HG02870 (cell line): ENCODE results near the gene DMWD.

Experiments
- ATAC-seq: cut with Tn5 transposase; IDR thresholded peaks from one replicate; pipeline ENCODE4 v1.9.1; 2021; ENCODE audit warnings: mild to moderate bottlenecking, moderate library complexity; ENCODE audit not compliant: unreplicated experiment

Gene DMWD, protein sequence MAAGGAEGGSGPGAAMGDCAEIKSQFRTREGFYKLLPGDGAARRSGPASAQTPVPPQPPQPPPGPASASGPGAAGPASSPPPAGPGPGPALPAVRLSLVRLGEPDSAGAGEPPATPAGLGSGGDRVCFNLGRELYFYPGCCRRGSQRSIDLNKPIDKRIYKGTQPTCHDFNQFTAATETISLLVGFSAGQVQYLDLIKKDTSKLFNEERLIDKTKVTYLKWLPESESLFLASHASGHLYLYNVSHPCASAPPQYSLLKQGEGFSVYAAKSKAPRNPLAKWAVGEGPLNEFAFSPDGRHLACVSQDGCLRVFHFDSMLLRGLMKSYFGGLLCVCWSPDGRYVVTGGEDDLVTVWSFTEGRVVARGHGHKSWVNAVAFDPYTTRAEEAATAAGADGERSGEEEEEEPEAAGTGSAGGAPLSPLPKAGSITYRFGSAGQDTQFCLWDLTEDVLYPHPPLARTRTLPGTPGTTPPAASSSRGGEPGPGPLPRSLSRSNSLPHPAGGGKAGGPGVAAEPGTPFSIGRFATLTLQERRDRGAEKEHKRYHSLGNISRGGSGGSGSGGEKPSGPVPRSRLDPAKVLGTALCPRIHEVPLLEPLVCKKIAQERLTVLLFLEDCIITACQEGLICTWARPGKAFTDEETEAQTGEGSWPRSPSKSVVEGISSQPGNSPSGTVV

GRCh38 chr19:45792470-45793177, at the start of gene DMWD:
TSS of gene DMWD (minus strand) at chr19:45792845. CDS start at chr19:45792756, 89 bp downstream.
- peak; percentile 91 for ATAC-seq

DNA sequence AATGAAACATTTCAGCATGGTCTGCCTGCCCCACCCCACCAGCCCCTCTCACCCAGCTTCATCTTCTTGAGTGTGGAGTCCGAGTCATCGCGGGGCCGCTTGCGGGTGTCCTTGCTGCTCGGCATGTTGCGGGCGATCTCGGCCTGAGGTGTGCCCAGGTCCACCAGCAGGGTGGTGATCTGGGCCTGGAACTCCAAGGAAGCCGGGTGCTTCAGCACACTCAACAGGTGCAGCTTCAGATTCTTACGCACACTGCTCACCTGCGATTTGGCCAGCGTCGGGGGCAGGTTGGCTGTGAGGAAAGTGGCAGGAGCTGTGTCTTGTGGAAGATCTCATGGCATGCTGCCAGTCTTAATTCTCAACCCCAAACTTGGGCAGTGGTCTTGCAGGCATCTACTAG, 49.6 kb upstream of the DMWD start:
- no peak for ATAC-seq

DNA sequence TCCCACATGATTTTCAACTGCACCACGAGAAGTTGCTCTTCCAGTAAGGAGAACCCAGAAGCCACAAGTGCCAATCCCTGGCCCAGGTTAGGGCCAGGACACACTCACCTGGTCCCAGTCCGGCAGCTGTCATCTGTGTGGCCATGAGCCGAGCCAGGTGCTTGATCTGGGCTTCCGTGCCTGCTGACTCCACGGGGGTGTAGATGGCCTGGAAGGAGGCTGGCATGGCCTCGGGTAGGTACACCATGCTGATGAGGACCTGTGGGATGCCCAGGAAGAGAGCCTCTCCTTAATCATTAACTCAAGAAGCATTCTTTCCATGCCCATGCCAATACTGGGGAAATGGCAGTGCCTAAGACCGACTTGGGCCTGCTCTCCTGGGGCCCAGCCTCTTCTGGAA, 42.3 kb upstream of the DMWD start:
- no peak for ATAC-seq

GRCh38 chr19:45828945-45829344, 36.3 kb upstream of the DMWD start:
- no peak for ATAC-seq

DNA sequence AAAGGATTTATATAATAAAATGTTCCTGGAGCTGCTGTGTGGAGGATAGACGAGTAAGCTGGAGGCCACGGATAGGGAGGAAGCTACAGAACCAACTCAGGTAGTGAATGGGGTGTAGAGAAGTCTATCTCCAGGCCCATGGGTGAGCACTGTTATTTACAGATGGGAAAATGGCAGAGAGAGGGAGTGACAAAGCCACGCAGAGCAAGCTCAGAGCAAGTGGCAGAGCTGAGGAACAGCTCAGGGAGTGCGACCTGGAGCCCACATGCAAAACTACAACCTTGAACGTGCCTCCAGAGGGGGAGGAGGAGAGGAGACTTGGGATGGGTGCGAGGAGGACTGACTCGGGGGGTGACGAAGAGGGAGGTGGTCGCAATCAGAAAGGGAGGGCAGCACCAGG, 35.9 kb upstream of the DMWD start:
- no peak for ATAC-seq

DNA sequence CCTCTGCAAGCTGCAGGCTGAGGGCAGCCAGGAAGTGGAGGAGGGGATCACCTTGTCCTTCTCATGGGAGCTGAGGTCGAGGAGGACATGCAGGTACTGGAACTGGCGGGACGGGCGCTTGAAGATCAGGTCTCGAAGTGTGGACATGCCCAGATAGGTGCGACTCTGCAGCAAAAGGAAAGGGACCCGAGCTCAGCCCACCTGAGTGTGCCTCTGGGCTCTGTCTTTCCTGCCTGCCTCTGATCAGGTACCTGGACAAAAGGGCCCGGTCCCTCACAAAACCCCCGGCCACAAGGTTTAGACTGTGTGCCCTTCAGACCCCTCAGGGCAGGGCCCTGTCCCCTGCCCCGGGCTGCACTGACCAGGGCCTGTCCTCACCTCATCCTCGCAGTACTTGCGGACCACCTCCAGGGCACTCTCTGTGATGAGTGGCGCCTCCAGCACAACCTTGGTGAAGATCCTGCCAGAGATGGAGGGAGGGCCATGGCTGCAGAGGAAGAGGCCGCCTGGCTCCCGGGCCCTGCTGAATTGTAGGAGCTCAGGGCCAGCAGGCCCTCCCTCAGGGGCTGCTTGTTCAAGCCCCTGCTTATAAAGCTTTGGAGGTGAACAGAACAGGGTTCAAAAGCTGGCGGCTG, 34.9 kb upstream of the DMWD start:
- no peak for ATAC-seq

GRCh38 chr19:45826934-45827333, 34.3 kb upstream of the DMWD start:
- no peak for ATAC-seq

DNA sequence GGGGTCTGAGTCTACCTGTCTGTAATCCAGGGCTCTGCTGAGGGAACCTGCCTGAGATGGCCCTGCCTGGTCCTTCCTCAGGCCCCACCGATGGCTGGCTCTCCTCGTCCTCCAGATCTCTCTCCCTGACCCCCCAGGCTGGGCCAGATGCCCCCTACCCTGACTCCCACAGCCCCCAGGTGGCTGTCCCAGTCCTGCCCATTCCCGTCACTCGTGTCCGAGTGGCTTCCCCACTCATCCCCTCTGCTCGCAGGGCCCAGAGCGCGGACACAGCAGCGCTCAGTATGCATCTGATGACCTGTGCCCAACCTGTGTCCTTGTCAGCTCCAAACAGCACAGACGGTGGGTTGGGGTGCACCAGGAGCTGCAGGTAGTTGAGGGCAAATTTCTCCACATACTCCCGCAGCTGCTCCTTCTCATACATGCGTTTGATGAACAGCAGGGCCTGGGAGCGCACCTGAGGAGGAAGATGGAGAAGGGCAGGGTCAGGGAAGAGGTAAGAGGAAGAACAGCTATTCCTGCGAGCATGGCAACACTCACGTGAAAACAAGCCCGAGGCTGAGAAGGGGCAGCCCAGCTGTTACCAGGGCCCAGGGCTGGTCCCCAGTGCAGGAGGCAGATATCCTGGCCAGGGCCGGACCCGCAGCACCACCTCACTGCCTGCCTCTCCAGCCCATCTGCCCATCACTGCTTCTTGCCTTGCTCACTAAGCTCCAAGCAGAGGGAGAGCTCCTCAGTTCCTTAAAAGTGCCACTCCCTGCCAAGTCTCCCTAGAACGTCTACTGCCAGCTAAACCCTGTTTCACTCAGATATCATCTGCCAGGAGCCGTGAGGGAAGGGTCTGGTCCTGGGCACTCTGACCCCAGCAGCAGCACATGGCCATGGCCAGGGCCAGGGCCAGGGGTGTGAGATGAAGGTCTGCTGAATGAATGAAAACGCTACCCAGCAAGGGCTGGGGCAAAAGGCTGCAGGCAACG, 33.6 kb upstream of the DMWD start:
- no peak for ATAC-seq

DNA sequence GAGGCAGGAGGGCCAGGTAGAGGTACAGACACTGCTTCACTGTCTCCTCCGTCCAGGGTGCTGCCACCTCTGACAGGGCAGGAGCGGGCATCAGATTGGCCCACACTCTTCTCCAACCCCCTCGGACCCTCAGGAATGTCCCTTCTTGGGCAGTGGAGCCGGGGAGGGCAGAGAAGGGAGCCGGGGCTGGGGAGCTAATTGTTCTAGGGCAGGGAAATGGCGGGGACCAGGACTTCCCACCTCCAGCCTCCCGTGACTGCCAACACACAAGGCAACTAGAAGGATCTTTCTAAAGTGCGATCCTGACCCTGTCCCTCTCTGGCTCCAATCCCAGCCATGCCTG, 32.6 kb upstream of the DMWD start:
- ATAC-seq, result no peak

DNA sequence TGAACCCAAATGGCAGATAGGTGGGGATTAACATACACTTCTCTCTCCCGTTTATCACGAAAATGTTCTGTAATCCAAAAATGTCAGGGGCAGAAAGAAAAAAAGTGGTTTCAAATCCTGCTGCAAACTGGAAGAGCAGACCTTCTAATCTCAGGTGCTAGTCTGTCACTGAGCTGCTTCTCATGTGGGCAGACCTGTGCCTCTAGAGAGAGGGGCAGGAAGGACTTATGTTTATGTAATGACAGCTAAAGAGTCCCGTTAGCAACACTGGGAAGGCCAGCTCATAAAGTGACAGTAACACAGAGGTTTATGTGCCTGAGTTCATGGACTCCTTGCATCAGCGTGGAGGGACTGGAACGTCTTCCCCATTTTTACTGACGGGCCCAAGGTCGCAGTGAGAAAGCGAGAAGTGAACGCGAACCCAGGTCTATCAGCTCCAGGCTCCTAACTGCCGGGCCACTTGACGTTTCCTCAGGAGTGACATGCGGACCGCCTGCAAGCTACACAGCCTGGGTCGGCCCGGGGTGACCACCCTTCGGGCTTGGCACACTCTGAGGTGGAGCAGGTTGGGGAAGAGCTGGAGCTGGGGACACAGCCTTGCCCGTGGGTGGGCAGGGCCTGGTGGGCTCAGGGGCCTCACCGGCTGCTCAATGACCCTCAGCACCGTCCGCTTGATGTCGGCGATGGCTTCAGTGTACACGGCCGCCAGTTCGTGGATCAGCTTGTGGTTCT, 32.1 kb upstream of the DMWD start:
- ATAC-seq, result no peak

GRCh38 chr19:45824041-45824471, 31.4 kb upstream of the DMWD start:
- no peak for ATAC-seq

DNA sequence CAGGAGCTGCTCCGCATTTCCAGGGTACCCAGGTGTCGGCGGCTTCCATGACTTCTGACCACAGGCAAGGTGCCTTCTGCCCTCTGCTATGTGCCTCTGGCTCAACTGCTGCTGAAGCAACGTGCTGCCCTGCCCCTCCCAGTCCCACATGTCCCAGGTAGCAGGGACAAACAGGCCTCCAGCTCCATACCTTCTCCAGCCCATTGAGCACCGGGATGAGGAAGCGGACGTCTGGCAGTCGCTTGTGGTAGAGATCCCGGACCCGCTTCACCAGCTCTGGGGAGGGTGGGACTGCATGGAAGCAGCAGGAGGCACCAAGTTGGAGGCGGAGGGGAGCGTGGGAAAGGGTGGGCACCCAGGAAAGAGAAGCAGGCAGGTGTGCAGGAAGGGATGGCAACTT, 30.5 kb upstream of the DMWD start:
- ATAC-seq, result no peak

GRCh38 chr19:45822716-45823115, 30.1 kb upstream of the DMWD start:
- no peak for ATAC-seq

- ATAC-seq, result no peak
Measured at GRCh38 chr19:45821570-45821969, 28.9 kb upstream of the DMWD start.

- no peak for ATAC-seq
Measured at GRCh38 chr19:45821103-45821521, 28.5 kb upstream of the DMWD start.

DNA sequence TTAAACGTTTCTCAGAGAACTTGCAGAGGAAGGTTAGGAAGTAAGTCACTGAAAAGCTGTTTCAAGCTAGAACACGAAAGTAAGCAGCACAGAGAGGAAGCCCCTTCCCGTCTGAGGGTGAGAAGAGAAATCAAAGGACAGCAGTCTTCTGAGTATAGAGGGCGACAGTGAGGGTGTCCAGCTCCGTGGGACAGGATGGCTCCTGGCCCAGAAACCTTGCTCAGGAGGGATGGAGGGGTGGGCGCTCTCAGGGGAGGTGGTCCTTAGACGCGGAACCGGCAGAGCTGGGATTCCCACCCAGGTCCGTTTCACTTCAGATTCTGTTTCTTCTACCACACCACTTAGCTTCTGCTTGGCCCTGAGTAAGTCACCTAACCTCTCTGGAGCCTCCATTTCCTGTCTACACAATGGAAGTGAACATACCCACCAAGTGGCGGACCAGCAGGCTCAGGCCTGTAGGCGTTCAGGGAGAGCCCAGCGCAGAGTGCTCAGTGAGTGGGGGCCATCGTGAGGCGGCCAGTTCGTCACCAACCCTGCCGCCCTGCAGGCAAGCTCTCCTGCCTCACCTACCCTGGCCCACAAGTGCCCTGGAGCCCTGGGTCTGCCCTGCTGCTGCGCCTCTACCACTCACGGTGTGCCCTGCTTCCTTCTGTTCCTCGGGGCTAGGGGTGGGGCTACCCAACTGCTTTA, 27.9 kb upstream of the DMWD start:
- no peak for ATAC-seq

DNA sequence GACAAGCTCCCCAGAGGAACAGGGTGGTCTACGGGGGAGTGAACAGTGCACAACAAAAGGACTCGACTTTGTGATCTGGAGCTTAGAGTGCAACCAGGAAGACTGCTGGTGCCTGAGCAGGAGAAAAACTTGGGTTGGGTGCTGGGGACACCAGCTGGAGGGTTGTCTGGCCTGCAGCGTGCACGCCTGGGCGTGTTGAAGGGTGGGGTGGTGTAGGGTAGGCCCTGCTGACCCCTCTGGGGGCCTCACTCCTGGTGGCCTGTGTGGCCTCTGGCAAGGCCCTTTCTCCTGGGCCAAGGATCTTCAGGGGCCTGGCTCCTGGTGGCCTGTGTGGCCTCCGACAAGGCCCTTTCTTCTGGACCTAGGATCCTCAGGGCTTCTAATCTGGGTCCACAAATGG, 27.1 kb upstream of the DMWD start:
- no peak for ATAC-seq

DNA sequence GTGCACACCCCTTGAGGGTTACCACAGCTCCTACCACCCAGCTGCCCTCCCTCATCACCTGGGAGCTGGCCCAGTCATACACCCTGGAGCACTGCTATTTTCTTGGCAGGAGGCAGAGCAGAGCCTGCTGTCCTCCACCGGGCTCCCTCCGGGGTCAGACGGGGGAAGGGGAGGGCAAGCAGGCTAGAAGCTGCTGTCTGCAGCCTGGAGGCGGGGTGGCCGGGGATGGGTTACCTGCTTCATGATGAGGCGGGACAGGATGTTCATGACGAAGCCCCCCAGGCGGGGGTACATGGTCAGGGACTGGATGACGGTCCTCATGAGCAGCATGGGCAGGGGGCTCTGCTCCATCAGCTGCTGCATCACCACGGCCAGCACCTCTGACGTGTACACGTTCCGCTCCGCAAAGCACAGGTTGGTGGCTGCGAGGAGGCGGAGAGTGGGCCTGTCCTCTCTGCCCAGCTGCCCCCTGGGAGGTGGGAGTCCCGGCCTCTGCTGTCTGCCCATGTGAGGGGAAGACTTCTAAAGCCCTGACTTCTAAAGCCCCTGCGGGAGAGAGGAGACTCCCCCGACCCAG, 25.2 kb upstream of the DMWD start:
- no peak for ATAC-seq
